GM18511 (cell line): Measurements from ENCODE around the gene KRTAP4-11.
"Not testable (repeated sequence)": the region's sequence is repeated elsewhere in the genome, so short reads cannot be mapped to it uniquely, and the experiment has no call there.

Experiments
- ATAC-seq: cut with Tn5 transposase; IDR thresholded peaks from one replicate; pipeline ENCODE4 v1.9.1; 2021; ENCODE audit warnings: mild to moderate bottlenecking, moderate library complexity; ENCODE audit not compliant: unreplicated experiment

Gene KRTAP4-11

DNA sequence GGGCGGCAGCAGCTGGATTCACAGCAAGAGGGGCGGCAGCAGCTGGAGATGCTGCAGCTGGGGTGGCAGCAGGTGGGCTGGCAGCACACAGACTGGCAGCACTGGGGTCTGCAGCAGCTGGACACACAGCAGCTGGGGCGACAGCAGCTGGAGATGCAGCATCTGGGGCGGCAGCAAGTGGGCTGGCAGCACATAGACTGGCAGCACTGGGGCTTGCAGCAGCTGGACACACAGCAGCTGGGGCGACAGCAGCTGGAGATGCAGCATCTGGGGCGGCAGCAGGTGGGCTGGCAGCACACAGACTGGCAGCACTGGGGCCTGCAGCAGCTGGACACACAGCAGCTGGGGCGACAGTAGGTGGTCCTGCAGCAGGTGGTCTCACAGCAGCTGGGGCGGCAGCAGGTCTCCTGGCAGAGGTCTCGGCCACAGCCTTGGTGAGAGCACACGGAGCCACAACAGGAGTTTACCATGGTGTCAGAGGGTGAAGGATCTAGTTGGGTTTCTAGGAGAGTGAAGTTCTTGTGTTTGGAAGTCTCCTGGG is at the start of gene KRTAP4-11:
TSS of gene KRTAP4-11 (minus strand) at position 528 of the 541 bp plus-strand sequence. CDS start at position 470, 58 bp downstream.
- ATAC-seq = not testable (repeated sequence)

DNA sequence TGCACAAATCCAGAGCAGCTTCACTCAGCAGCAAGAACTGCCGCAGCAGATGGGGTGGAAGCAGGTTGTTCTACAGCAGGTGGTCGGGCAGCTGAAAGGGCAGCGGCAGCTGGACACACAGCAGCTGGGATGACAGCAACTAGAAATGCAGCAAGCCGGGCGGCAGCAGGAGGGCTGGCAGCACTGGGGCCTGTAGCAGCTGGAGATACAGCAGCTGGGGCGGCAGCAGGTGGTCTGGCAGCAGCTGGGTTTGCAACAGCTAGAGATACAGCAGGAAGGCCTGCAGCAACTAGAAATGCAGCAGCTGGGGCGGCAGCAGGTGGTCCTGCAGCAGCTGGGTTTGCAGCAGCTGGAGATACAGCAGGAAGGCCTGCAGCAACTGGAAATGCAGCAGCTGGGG is 49.4 kb upstream of the KRTAP4-11 start:
- no peak for ATAC-seq

DNA sequence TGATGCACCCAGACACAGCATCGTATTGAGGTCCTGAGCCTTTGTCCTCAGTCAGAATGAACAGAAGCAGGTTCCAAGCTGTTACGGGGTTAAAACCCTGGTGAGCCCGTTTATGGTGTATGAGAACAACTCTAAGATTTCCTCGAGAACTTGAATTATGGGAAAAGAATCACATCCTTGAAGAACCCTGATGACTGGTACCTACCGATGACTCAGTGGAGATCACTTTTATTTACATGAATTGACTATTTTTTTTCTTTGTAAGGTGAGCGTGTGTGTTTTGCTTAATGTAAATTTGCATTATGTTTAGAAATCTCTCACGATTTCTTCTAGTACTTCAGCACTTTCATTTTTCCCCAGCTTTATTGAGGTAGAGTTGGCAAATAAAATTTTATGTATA is 45.7 kb upstream of the KRTAP4-11 start:
- ATAC-seq = no peak

DNA sequence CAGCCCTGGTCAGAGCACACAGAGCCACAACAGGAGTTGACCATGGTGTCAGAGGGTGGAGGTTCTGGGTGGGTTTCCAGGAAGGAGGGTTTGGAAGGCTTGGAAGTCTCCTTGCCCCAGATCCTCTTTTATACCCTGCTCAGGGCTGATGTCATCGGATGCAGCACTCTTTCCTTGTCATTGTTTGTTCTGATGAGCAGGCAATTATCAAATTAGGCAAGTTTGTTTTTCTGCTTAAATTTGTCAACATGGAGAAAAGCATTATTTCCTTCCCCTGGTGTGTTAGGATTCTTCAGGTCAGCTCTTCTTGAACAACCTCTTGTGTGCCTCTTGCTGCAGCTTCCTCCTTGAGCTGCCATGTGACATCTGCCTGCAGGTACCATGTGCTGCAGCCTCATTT is 42.5 kb upstream of the KRTAP4-11 start, which contains the start of gene KRTAP4-4:
TSS of gene KRTAP4-4 (minus strand) at position 101 of the 400 bp plus-strand sequence. CDS start at position 44, 57 bp downstream.
- ATAC-seq = no peak

DNA sequence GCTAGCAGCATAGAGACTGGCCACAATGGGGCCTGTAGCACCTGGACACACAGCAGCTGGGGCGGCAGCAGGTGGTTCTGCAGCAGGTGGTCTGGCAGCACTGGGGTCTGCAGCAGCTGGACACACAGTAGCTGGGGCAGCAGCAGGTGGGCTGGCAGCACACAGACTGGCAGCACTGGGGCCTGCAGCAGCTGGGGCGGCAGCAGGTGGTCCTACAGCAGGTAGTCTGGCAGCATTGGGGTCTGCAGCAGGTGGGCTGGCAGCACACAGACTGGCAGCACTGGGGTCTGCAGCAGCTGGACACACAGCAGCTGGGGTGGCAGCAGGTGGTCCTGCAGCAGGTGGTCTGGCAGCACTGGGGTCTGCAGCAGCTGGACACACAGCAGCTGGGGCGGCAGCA is 42.0 kb upstream of the KRTAP4-11 start:
- ATAC-seq = not testable (repeated sequence)

DNA sequence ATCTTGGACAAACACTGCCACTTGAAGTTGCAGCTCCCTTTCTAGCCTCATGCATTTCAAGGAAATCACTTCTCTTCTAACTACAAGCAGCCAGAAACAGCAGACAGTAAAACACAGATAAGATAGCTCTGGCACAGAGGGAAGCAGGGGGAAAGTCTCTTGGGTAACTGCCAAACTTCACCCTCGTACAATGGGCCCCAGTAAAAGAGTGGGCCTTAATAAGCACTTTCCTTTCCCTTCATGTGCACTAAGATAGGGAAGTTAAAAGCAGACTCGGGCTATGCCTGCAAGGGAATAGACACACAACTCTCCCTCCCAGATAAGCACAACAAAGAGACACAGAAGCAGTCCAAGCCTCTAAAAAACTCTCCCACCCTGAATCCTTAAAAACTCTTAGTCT is 35.7 kb upstream of the KRTAP4-11 start:
- ATAC-seq = no peak

DNA sequence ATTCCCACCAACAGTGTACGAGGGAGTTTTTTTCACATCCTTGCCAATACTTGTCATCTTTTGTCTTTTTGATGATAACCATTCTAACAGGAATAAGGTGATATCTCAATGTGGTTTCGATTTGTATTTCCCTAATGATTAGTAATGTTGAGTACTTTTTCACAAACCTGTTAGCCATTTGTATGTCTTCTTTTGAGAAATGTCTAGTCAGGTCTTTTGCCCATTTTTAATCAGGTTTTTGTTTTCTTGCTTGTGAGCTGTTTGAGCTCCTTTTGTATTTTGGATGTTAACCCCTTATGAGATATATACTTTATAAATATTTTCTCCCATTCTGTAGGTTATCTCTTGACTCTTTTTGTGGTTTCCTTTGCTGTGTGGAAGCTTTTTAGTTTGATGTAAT is 33.4 kb upstream of the KRTAP4-11 start:
- ATAC-seq = no peak

DNA sequence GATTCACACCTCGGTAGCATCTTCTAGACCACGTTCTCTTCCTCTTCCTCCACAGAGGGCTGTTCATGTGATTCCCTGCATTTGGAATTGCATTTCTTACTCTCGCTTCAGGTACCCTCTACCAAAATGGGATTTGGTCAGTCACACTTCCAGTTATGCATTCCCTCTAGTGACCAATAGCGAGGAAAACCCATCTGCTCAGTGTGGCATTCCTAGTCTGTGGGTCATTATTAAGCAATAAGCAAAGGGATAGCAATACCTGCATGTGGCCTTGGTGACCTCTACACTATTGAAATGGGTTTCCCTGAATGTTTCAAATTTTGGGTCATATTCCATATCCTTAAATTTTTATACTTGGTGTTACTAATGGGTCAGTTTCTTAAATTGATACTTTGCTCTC is 31.9 kb upstream of the KRTAP4-11 start:
- no peak for ATAC-seq

DNA sequence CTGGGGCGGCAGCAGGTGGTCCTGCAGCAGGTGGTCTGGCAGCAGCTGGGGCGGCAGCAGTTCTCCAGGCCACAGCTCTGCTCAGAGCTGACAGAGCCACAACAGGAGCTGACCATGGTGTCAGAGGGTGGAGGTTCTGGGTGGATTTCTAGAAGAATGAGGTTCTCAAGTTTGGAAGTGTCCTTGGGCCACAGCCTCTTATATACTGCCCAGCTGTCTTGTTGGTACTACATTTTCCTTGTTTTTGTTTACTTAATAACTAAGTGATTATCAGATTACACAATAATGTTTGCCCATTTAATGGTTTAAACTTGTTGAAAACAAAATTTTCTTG is 31.4 kb upstream of the KRTAP4-11 start, which contains the start of gene KRTAP4-5:
TSS of gene KRTAP4-5 (minus strand) at position 174 of the 334 bp plus-strand sequence. CDS start at position 116, 58 bp downstream.
- ATAC-seq = no peak

DNA sequence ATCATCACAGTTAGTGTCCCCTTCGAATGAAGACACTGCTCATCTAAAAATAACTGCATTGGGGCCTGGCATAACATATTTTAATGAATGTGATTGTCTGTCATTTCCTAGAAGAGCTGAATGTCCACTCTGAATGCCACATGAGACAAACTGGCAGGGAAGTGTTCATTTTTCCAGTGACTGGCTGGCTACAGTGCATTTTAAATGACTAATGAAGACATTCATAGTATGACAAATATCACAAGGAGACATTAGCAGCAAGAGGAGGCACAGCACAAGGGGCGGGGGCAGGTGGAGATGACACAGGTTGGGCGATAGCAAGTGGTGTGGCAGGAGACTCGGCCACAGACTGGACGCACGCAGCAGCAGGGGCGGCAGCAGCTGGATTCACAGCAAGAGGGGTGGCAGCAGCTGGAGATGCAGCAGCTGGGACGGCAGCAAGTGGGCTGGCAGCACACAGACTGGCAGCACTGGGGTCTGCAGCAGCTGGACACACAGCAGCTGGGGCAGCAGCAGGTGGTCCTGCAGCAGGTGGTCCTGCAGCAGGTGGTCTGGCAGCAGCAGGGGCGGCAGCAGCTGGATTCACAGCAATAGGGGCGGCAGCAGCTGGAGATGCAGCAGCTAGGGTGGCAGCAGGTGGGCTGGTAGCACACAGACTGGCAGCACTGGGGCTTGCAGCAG is 30.9 kb upstream of the KRTAP4-11 start:
- ATAC-seq = not testable (repeated sequence)

DNA sequence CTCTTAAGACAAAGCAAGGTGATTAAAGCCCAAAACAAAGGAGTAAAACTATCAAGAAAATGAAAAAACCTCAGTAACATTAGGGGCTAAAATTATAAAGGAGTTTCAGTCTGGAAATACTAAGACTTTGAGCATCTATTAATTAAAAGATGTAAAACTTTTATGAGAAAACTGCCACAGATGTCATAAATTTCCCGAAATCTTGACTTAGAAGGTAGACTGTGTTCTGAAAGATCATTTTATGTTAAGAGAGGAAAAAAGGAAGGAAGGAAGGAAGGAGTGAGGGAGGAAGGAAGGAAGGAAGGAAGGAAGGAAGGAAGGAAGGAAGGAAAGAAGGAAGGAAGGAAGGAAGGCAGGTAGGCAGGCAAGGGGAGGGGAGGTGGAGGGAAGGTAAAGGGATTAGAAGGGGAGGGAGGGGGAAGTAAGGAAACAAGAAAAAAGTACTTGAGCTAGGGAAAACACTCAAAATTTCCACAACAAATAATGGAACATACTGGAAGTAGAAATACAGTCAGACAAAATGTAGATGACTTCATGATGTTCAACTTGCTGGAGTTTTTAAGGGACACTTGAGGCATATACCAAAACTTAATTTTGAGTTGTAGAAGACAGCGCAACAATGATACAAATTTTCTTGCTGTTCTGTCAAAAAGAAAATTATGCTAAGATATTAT is 29.5 kb upstream of the KRTAP4-11 start:
- no peak for ATAC-seq

DNA sequence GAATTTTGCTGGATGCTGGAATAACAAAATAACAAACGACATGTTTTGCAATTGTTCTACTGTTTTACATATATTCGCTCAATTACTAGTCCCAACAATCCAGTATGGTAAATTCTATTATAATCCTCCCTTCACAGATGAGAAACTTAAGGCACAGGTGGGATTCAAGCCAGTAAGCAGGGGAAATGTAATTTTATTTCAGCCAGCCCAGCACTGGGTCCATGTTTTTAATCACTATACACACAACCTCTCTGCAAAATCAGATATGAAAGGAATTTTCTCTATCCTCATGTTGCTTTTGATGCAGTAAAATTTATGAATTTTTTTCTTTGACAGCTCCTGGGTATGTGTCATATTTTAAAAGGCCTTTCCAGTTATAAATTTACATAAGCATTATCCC is 27.1 kb upstream of the KRTAP4-11 start:
- no peak for ATAC-seq

DNA sequence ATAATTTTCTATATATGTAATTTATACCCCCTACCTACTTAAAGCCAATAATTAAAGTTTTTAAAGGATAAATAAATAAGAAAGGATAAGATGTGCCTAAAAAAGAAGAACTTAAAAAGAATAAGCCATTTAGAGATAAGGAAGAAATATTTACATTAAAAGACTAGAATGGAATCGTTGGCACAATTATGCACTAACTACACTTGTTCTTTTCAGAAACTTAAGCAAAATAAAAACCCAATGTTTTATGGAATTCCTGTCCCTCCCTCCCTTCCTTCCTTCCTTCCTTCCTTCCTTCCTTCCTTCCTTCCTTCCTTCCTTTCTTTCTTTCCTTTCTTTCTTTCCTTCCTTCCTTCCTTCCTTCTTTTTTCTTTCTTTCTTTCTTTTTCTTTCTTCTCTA is 26.7 kb upstream of the KRTAP4-11 start:
- ATAC-seq = no peak

DNA sequence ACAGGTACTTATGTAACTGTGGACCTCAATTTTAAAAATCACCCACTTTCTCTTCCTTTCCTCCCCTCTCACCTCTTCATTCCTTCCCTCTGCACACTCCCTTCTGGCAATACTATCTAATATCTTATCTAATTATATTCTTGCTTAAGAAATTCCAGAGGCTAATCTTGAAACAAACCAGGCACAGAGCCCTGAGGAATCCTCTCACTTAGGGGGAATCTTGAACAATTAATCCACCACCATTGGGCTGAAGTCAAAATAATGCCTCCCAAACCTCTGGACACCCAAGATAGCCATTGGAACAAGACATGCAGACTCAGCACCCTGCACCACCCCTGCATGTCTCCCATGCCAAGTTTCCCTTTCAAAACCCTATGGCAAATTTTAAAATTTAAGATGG is 23.2 kb upstream of the KRTAP4-11 start:
- ATAC-seq = no peak

DNA sequence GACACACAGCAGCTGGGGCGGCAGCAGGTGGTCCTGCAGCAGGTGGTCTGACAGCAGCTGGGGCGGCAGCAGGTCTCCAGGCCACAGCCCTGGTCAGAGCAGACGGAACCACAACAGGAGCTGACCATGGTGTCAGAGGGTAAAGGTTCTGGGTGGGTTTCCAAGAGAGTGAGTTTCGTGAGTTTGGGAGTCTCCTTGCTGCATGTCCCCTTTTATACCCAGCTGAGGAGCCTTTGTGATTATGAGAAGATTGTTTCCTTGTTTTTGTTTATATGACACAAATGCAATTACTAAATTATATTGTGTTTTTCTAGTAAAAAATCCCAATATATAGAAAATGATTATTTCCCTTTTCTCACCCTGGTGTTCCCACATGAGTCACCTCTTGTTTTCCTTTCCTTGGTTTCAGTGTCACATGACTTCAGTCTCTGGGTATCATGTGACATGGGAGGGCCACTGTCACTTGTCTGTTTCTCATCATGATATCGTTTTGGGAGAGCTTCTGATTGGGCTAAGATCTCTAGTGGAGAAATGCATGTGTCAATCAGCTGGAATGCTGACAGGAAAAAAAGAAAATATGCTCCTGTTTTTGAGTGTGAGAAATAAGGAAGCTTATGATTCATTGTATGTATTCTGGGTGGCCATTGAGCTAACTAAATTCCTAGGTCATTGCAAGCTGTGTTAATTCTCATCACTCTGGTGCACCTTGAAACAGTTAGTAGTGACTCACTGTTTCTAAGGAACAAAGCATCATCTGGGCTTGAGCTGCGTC is 22.4 kb upstream of the KRTAP4-11 start, which contains the start of gene KRTAP4-6:
TSS of gene KRTAP4-6 (minus strand) at position 185 of the 772 bp plus-strand sequence. CDS start at position 128, 57 bp downstream.
- ATAC-seq = no peak

DNA sequence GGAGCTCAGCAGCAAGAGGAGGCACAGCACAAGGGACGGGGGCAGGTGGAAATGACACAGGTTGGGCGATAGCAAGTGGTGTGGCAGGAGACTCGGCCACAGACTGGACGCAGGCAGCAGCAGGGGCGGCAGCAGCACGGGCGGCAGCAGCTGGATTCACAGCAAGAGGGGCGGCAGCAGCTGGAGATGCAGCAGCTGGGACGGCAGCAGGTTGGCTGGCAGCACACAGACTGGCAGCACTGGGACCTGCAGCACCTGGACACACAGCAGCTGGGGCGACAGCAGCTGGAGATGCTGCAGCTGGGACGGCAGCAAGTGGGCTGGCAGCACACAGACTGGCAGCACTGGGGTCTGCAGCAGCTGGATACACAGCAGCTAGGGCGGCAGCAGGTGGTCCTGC is 21.7 kb upstream of the KRTAP4-11 start:
- not testable (repeated sequence) for ATAC-seq

DNA sequence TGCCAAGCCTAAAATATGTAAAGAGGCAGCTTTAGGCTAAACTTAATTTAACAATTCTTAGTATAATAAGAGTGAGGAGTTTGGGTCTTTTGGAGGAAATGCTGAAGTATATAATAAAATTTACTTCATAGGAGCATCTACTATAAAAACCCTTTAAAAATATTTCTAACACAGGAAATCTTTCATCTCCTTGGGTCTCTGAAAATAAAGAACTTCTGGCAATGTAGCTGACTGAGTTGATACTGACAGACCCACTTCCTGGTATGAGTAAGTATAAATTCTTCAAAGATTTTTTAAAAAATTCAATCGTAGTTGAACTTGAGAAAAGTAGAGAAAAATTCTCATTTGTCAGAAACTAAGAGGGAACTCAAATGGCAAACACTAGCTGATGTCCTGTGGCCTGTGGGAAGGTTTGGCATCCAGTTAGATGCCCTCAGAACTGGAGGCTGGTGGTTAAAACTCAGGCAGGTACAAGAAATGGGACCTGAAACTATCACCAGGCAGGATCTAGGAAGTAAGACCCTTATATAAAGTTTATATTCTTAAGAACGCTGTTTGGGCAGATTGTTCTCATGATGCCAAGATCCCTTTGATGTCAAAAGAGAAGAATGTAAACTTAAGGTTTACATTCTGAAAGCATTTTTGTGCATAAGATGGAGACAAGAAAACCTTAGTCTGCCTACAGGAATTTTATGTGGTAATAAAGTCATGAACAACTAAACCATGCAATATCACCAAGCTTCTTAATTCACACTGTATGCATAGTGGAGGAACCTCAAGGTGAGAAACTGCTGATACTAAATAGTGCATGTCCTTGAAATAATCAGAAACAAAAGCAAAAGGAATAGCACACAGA is 15.9 kb upstream of the KRTAP4-11 start:
- ATAC-seq = no peak

DNA sequence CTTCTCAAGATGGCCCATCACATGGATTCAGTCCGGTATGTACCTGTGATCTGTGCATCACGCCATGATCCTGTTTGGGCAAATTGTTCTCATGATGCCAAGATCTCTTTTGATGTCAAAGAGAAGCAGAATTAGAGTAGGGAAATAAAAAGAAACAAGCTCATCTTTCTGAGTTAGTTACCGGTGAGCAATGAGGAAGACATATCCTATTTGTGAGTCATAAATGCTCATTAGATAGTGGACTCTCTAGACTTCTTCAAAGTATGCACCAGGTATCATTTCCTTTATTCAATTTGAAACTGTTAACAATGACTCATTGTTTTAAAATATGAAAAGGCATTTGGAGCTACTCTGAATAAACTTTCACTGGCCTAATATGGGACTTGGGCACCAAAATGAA is 13.8 kb upstream of the KRTAP4-11 start:
- ATAC-seq = no peak

DNA sequence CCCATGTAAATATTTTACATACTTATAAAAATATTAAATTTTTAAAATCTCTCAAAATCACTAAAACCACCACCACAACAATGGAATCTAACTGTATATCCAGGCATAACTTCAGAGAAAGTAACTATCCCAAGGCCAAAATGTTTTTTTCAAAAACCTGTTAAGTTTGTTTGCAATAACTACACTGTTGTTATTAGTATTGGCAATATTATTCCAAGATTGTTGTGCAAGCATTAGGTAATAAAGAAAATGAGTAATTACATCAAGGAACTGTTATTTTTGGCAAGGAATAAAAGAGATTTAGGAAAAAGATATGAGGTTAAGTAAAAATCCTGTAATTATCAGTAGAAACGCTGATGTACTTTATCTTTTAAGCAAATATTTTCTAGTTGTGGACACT is 9.2 kb upstream of the KRTAP4-11 start:
- no peak for ATAC-seq

DNA sequence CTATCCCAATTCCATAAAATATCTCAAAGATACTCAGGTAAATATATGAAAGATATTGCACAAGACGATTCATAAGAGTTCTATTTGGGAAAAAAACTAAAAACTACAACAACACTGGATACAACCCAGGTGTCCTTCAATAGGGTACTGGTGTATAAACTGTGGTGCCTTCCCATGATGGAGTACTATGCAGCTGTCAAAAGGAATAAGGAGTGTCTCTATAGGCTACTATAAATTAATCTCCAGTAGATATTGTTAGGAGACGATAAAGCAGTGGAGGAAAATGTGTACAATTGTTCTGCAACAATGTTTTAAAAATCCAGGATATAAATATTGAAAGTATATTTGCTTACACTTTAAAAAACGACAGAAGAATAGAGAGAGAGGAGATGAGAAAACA is 8.2 kb upstream of the KRTAP4-11 start:
- ATAC-seq = no peak
